GM19240 (cell line): ENCODE results near the gene OSBPL7.
"Not testable (repeated sequence)": the region's sequence is repeated elsewhere in the genome, so short reads cannot be mapped to it uniquely, and the experiment has no call there.

Experiments
- DNase-seq: peaks from one replicate; pipeline ENCODE4 v3.0.0; 2011; ENCODE audit warnings: low spot score; ENCODE audit not compliant: insufficient read length

The OSBPL7 gene

DNA sequence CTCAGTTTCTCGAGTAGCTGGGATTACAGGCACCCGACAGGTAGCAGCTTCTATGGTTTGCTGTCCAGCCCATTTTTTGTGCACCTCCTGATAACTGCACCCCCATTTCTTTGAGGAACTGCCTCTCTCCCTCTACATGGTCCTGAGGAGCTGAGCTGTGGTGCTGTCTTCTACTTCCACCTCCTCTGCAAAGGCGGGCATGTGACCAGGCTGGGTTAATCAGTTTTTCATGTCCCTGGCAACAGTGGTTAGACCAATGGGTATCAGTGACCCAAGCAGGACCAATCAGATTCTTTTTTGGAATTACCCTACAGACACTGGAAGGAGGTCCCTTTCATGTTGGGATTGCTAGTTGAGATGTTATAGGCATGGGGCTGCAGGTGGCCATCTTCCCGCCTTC is 47.3 kb downstream of the OSBPL7 start:
- no peak for DNase-seq

GRCh38 chr17:47773649-47774048 is 47.9 kb downstream of the OSBPL7 start:
- DNase-seq = not testable (repeated sequence)

DNA sequence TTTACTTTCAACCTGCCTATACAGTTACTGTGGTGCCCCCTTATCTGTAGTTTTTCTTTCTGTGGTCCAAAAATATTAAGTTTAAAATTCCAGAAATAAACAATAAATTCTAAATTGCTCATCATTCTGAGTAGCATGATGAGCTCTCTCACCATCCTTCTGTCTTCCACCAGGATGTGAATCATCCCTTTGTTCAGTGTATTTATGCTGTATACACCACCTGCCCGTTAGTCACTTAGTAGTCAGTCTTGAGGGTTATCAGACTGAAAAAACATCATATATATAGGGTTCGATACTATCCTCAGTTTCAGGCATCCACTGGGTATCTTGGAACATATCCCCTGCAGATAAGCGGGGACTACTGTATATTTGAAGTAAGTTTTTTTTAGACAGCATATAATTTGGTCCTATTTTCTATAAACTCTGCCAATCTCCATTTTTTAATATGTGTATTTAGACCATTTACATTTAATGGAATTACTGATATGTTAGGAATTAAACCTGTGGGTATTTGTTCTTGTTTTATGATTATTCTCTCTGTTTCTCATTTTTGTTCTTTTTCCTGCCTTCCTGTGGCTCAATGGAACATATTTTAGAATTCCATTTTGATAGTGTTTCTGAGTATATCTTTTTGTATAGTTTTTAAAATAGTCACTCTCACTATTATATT is 57.5 kb downstream of the OSBPL7 start:
- DNase-seq = no peak

DNA sequence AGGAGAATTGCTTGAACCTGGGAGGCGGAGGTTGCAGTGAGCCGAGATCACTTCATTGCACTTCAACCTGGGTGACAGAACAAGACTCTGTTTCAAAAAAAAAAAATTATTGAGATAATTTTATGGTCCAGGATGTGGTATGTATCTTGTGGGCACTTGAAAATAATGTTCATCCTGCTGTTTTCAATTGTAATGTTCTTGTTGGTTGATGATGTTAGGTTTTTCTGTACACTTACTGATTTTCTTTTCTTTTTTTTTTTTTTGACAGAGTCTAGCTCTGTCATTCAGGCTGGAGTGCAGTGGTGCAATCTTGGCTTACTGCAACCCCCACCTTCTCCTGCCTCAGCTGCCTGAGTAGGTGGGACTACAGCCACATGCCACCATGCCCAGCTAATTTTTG is 58.9 kb downstream of the OSBPL7 start:
- DNase-seq = no peak

DNA sequence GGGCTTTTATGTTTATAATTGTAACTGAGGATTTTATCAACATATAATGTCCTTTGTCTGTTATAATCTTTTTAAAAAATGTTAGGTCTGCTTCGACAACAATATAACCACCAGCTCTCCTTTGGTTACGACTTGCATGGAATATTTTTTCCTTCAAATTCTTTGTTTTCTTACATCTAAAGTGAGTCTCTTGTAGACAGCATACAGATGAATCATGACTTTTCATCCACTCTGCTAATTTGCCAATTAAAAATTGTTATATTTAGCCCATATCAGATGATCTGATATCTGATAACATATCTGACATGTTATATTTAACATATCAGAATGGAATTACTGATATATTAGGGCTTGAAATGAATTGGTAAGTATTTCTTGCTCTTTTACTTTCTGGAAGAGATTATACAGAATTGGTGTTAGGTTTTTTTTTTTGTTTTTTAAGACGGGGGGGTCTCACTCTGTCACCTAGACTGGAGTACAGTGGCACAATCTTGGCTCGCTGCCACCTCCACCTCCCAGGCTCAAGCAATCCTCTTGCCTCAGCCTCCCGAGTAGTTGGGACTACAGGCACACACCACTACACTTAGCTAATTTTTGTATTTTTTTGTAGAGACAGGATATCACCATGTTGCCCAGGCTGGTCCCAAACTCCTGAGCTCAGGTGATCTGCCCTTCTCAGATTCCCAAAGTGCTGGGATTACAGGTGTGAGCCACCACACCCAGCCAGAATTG is 61.0 kb downstream of the OSBPL7 start:
- DNase-seq = no peak

GRCh38 chr17:47757386-47757785 is 64.2 kb downstream of the OSBPL7 start:
- DNase-seq = no peak
